Mucosa of stomach (tissue), 1 donor: ENCODE measurements around the gene VPS8.

Experiments used
- H3K27me3 ChIP-seq: one replicate; pipeline ENCODE4 v1.7.0; 2013; ENCODE audit warnings: mild to moderate bottlenecking, low read length; ENCODE audit not compliant: control insufficient read depth, insufficient read depth
- H3K36me3 ChIP-seq: one replicate; pipeline ENCODE4 v1.7.0; 2013; ENCODE audit warnings: low read length; ENCODE audit not compliant: control insufficient read depth, insufficient read depth
- H3K4me1 ChIP-seq: one replicate; pipeline ENCODE4 v1.7.0; 2013; ENCODE audit warnings: mild to moderate bottlenecking, low read length; ENCODE audit not compliant: control insufficient read depth, insufficient read depth
- H3K4me3 ChIP-seq: one replicate; pipeline ENCODE4 v1.7.0; 2013; ENCODE audit warnings: low read length
- H3K9ac ChIP-seq: one replicate; pipeline ENCODE4 v1.7.0; 2013; ENCODE audit warnings: mild to moderate bottlenecking, low read length, moderate library complexity
- H3K9me3 ChIP-seq: one replicate; pipeline ENCODE4 v1.7.0; 2013; ENCODE audit warnings: mild to moderate bottlenecking, low read length, moderate library complexity; ENCODE audit not compliant: control insufficient read depth
- donor health status: Pancreatic carcinoma.

The VPS8 gene

GRCh38 chr3:184805351-184806038 is 6.5 kb upstream of the VPS8 start:
- no peaks in the 10 kb centered on the region for H3K27me3 ChIP-seq
- H3K9ac ChIP-seq: no peak overlapping the region
- no peak overlapping the region for H3K4me3 ChIP-seq
- H3K4me1 ChIP-seq: peaks cover 44% of the 10 kb centered on the region
- H3K9me3 ChIP-seq: no peaks in the 10 kb centered on the region
- no peaks in the 10 kb centered on the region for H3K36me3 ChIP-seq

GRCh38 chr3:184806567-184807271 is 5.2 kb upstream of the VPS8 start:
- no peaks in the 10 kb centered on the region for H3K36me3 ChIP-seq
- no peak overlapping the region for H3K4me3 ChIP-seq
- no peak overlapping the region for H3K9ac ChIP-seq
- no peaks in the 10 kb centered on the region for H3K9me3 ChIP-seq
- H3K27me3 ChIP-seq: no peaks in the 10 kb centered on the region
- H3K4me1 ChIP-seq: peaks cover 32% of the 10 kb centered on the region

- Histone ChIP-seq H3K4me3 (no peak overlapping the region), H3K4me1 (peaks cover 32% of the 10 kb centered on the region), H3K36me3 (no peaks in the 10 kb centered on the region), H3K27me3 (no peaks in the 10 kb centered on the region), H3K9ac (no peak overlapping the region), H3K9me3 (no peaks in the 10 kb centered on the region)
These were observed 4.4 kb upstream of the VPS8 start for GRCh38 chr3:184807549-184807948.

GRCh38 chr3:184808021-184808420 is 3.9 kb upstream of the VPS8 start:
- Histone ChIP-seq H3K4me3 (no peak overlapping the region), H3K9ac (no peak overlapping the region), H3K9me3 (no peaks in the 10 kb centered on the region), H3K27me3 (no peaks in the 10 kb centered on the region), H3K4me1 (peaks cover 36% of the 10 kb centered on the region), H3K36me3 (no peaks in the 10 kb centered on the region)

- no peaks in the 10 kb centered on the region for H3K36me3 ChIP-seq
- no peak overlapping the region for H3K4me3 ChIP-seq
- no peaks in the 10 kb centered on the region for H3K9me3 ChIP-seq
- no peak overlapping the region for H3K9ac ChIP-seq
- H3K4me1 ChIP-seq: peaks cover 25% of the 10 kb centered on the region
- H3K27me3 ChIP-seq: no peaks in the 10 kb centered on the region
These were observed 1.8 kb upstream of the VPS8 start for GRCh38 chr3:184810146-184810545.

GRCh38 chr3:184811034-184811433 is 932 bp upstream of the VPS8 start:
- H3K27me3 ChIP-seq: no peaks in the 10 kb centered on the region
- H3K9ac ChIP-seq: no peak overlapping the region
- H3K4me3 ChIP-seq: no peak overlapping the region
- H3K4me1 ChIP-seq: peaks cover 17% of the 10 kb centered on the region
- H3K9me3 ChIP-seq: no peaks in the 10 kb centered on the region
- no peaks in the 10 kb centered on the region for H3K36me3 ChIP-seq

GRCh38 chr3:184811663-184811998 is 335 bp upstream of the VPS8 start:
- no peaks in the 10 kb centered on the region for H3K27me3 ChIP-seq
- peak overlapping the region; percentile 88 for H3K9ac ChIP-seq

GRCh38 chr3:184812662-184813042 is 686 bp downstream of the VPS8 start:
- no peaks in the 10 kb centered on the region for H3K27me3 ChIP-seq
- H3K4me3 ChIP-seq: peak overlapping the region; percentile 88
- H3K9ac ChIP-seq: peak overlapping the region; percentile 88
- H3K9me3 ChIP-seq: no peaks in the 10 kb centered on the region
- H3K4me1 ChIP-seq: peaks cover 7% of the 10 kb centered on the region
- H3K36me3 ChIP-seq: no peaks in the 10 kb centered on the region

More at GRCh38 chr3:184811663-184811998, 335 bp upstream of the VPS8 start:
- Histone ChIP-seq H3K4me1 (peaks cover 11% of the 10 kb centered on the region), H3K36me3 (no peaks in the 10 kb centered on the region), H3K4me3 (no peak overlapping the region), H3K9me3 (no peaks in the 10 kb centered on the region)

GRCh38 chr3:184813357-184813756 is 1.4 kb downstream of the VPS8 start:
- Histone ChIP-seq H3K9ac (no peak overlapping the region), H3K4me3 (peak overlapping the region; percentile 88), H3K27me3 (no peaks in the 10 kb centered on the region), H3K4me1 (peaks cover 7% of the 10 kb centered on the region), H3K36me3 (no peaks in the 10 kb centered on the region), H3K9me3 (no peaks in the 10 kb centered on the region)

- Histone ChIP-seq H3K4me1 (peaks cover 7% of the 10 kb centered on the region), H3K27me3 (no peaks in the 10 kb centered on the region), H3K36me3 (no peaks in the 10 kb centered on the region), H3K9me3 (no peaks in the 10 kb centered on the region), H3K4me3 (no peak overlapping the region), H3K9ac (no peak overlapping the region)
These were observed 2.2 kb downstream of the VPS8 start for GRCh38 chr3:184814214-184814613.

- Histone ChIP-seq H3K4me3 (no peak overlapping the region), H3K4me1 (peaks cover 7% of the 10 kb centered on the region), H3K9me3 (no peaks in the 10 kb centered on the region), H3K36me3 (no peaks in the 10 kb centered on the region), H3K27me3 (no peaks in the 10 kb centered on the region), H3K9ac (no peak overlapping the region)
These were observed 3.3 kb downstream of the VPS8 start for GRCh38 chr3:184815046-184815930.

- Histone ChIP-seq H3K4me3 (no peak overlapping the region), H3K4me1 (peaks cover 7% of the 10 kb centered on the region), H3K9ac (no peak overlapping the region), H3K36me3 (no peaks in the 10 kb centered on the region), H3K9me3 (no peaks in the 10 kb centered on the region), H3K27me3 (no peaks in the 10 kb centered on the region)
These were observed 4.6 kb downstream of the VPS8 start for GRCh38 chr3:184816614-184817013.
